NCI-H1092 treated with DMSO at 0.1 percent for 48 hours (cell line): ENCODE results near the gene DLGAP4.

Experiments
- DNase-seq: peaks from one replicate; lab custom pipeline; 2025; lab: John Stamatoyannopoulos, UW

DLGAP4 gene

DNA sequence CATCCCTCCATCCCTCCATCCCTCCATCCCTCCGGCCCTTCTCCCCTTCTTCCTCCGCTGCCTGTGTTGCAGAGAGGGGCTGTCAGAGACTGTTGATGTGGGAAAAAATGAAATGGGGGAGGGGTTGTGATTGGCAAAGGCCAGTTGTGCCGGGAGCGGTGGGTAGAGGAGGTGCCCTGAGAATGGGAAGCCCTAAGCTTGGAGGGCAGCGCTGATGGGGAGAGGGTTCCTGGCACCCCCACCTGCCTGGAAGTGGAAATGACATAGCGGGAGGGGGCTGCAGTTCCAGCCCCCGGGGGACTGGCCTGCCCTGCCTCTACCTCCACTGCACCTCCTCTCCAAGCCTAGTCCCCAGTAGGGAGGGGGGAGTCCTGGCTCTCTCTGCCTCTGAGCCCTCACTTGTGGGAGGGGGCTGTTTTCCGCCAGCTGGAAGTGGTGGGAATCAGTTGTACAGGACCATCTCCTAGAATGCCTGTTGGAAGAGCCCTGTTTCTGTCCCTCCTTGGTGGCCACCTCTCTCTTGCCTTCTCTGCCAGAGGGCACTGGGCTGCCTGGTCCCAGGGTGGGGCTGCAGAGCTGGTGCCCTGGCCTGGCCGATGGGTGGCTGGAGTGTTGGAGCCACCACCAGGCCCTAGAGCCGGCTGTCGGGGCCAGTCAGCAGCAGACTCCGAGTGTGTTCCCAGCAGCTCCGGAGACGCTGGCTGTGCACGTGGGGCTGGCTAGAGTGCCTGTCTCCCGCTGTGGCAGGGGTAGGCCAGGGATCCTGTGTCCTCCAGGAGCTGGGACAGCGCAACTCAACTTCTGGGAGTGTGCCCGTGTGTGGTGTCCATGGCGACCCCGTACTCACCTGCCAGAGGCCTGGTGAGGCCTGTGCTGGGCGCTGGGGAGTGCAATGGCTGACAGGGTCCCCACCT is 1.5 kb downstream of the DLGAP4 start:
- no peak for DNase-seq

DNA sequence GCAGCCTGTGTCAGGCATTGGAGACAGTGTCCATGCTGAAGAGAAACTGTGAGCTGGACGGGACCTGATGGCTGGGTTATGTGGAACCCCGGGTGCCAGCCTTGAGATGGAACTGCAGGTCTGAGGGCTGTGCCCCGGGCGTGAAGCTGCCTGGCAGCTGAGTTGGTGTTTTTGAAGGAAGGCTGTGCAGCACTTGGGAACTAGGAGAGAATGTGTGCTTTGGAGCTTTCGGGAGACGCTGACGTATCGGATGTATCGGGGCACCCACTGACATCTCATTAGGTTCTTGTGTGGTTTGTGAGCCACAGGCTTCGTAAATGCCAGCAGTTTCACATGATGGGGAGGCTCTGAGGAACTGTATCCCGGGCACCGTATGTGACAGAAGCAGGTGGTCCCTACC is 2.2 kb downstream of the DLGAP4 start:
- no peak for DNase-seq

DNA sequence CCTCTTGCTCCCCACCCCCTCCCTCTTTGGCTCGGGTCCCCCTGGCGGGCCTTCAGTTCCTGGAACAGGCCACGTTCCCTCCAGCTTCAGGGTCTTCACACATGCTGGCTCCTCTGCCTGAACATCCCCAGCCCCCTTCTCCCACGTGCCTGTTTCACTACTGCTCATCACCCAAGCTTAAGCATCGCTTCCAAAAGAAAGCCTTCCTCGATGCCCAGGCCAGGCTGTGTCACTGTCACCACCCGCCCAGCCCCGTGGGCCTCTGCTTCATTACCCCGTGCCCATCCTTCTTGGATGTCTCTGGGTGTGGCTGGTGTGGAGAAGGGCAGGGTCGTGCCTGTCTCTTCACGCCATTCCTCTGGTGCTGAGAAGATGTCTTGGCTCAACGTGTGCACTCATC is 2.8 kb downstream of the DLGAP4 start:
- DNase-seq: no peak

DNA sequence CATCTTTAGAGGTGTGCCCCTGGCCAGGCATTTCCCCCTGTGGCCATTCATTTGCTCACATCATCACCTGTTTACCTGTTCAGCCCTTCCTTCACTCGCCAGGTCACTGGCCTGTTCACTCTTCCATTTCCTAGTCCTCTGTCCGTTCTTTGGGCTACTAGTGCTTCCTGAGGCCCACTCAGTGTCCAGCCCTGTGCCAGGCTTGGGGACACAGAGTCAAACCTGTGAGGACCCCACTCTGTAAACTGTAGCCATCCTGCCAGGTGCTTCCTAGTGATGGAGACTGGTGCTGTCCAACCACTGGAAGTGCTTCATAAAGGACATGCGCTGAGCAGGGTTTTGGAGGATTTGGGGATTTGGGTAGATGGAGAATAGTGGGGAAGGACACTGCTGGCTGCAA is 3.5 kb downstream of the DLGAP4 start:
- no peak for DNase-seq

DNA sequence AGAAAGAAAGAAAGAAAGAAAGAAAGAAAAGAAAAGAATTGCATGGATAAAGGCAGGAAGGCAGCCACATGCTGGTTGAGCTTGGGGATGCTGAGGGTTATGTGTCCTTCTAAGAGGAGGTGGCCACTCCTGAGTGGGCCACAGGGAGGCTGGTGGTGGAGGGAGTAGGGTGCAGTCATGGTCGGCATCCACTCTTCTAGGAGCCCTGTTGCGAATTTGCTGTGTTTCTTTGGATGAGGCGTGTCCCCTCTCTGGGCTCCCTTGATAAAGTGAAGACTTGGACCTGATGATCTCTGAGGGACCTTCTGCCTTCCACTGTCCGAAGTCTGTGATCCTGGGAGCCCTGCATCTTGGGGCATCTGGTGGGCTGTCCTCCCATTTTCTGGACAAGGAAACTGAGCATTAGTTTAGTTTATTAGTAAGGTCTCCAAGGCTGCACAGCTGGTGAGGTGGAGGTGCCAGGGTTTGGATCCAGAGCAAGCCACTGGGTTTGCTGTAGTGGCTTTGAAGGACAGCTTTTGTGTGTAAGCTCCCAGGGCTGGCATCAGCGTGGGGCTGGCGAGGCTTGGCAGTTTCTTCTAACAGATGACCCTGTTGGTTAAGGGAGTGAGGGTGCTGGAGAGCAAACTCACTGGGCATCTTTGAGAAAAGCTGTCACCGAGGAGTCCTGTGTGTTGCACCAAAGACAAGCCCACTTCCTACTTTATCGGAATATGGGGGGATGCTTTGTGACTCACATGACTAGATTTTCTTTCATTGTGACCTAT is 4.3 kb downstream of the DLGAP4 start:
- no peak for DNase-seq

DNA sequence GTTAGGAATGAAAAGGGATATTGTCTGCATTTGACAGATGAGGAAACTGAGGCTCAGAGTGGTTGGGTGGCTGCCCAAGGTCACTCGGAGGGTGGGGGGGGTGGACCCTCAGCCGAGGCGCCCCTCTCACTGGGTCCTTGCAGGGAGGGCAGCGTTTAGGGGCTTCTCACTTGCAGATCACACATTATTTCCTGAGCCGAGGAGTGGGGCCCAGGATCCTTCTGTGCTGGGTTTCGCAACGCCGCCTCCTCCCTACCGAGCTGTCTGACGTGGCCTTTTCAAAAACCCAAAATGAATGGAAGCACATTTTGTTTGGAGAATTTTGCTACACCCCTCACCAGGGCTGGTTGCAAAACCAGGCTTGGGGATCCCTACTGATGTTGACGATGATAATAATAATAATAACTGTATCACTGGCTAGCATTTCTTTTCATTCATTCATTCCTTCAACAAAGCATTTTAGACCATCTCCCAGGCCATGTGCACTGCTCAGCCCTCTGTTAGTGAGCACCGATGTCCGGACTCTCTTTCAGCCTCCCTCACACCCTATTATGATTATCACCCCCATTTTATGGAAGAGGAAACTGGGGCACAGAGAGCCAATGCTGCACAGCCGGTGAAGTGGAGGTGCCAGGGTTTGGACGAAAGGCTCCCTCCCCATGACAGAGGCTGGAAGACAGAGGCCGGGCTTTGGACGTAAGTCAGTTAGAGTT is 5.2 kb downstream of the DLGAP4 start:
- no peak for DNase-seq

DNA sequence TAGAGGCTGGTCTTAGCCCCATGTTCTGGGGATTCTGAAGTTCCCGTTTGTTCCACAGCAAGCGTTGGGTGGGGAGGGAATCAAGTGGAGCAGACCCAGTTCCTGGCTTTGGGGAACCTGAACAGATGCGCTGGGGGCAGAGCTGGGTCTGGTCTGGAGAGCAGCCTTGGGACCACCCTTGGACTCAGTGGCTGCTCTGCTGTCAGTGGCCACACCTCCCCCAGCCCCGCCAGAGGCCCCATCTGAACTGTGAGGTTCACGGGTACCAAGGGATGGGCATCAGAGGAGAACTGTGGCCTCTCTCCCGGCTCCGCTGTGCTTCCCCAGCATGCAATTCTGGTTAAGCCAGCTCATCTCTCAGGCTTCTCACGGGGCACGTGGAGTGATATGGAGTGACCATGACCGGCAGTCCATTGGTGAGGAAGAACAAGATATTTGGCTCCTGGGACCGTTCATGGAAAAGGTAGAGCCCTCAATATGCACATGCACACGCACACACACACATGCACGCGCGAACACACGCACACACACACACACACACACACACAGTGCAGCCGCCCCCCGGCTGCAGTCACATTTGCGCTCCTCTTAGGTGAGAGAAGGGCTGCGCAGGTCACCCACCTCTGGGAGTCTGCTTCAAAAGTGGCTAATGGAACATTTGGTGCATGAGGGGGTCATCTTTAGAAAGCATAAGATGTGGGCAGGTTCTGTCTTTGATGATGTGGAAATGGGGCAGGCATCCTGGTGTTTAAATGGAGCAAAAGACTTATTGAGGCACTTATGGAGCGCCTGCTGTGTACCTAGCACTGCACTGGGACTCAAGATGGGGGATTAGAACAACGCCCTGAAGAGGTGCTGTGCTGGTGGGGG is 6.0 kb downstream of the DLGAP4 start:
- DNase-seq: no peak

DNA sequence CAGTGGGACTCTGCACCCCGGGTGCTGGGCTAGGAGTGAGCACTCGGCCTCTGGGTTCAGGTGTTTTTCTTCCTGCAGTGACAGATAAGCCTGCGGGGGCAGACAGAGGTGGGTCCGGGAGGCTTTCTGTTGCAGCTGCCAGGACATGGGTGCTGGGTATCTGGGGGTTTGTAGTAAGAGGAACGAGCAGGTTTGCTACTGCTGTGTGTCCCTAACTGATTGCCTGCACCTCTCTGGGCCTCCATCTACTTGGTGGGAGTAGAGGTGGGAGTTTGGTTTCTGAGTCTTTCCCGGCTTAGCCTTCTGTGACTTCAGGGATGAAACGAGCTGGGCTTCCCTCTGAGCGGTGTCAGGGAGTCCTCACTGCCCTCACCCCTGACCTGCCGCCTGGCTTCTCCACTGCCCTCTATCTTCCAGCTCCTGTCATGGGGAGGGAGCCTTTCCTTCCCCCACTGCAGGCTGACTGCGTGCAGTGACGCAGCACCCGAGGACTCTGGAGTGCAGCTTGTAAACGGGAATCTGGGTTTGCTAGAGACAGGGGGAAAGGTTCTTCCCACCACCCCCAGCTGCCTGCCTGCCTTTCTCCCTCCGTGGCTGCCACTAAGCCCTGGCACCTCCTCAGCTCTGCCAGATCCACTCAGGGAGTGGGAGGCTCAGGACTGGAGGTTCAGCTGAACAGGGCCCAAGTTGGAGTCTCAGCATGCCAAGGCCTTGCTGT is 6.7 kb downstream of the DLGAP4 start:
- no peak for DNase-seq

DNA sequence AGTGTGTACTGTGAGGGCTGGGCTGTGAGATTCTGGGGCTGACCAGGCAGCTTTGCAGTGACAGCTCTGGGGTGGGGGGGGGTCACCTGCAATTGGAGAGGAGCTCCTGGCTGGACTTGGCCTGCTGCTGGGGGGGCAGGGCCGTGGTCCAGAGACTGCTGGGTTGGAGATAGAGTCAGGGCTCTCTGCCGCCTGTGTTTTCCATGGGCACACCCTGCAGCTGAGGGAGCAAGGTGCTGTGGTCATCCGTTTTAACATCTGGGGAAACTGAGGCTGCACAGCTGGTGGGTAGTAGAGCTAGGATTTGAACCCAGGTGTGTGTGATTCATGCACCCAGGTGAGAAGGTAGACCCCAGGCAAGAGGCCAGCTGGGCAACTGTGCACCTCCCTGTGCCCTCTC is 7.3 kb downstream of the DLGAP4 start:
- no peak for DNase-seq

DNA sequence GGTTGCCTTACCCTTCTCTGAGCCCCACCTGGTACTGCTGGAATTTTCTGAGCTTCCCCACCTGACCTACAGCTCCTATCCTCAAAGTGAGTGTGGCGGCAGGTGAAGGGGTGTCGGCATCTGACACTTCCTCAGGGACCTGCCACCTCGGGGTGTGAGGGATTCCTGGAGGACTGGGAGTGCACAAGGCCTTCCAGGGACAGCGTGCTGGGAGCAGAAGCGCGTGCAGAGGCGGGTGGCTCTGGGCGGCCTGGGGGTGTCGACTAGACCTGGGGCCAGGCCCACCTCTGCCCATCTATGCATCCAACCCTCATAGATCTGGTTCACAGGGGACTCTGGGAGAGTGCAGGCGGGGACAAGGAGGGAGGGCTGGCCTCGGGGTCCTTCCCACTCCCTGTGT is 7.8 kb downstream of the DLGAP4 start:
- no peak for DNase-seq

DNA sequence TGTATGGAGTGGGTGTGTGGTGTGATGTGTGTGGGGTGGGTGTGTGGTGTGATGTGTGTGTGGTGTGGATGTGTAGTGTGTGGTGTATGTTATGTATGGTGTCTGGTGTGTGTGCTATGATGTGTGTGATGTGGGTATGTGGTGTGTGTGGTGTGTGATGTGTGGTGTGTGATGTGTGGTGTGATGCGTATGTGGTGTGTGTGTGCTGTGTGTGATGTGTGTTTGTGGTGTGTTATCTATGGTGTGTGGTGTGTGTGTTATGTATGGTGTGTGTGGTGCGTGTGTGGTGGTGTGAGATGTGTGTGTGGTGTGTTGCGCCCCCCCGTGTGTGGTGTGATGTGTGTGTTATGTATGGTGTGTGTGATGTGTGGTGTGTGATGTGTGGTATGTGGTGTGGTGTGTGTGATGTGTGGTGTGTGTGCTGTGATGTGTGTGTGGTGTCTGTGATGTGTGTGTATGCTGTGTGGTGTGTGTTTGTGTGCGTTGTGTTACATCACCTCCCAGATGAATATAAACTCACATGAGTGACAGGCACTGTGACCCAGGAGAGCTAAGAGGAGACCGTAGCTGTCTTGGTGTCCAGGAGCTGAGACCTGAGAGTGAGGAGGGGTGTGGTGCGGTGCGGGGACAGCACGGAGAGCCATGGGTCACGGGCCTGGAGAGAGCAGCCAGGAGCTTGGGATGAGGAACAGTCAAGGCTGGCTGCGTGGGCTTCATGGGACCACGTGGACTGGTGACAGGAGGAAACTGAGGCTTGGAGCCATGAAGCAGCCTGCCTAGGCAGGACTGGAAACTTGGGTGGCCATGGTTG is 8.8 kb downstream of the DLGAP4 start:
- DNase-seq: no peak

DNA sequence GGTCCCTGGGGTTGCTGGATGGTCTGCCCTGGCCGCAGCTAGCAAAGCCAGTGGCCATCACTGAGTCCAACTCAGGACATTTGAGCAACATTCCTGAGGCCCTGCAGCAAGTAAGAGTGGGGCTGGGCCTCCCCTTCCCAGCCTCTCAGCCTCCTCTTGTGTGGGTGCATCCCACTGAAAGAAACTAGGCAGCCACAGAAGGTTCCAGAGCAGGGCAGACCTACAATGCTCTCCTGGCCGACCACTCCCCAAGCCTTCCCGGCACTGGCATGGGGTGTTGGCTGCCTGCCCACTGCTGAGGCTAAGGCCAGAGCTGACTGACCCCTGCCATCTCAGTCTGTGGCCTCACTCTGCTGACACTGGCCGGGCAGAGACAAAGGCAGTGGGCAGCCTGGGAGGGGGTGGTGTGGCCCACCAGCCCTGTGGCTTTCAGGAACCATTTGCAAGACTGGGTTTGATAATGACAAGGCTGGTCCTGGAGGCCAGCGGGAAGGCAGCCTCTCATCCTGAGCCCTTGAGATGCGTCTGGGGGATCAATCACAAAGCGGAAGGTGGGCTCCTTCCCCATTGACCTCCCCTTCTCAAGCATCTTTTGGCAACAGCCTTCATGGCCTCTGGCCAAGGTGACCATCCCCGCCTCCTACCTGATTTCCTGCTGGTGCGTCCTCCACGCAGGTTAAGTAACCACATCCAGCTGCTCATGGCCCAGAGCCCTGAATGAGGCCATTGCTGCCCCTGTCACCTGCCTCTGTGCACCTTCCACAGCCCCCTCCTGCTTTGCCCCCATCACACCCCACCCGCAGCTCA is 9.6 kb downstream of the DLGAP4 start:
- DNase-seq: no peak

DNA sequence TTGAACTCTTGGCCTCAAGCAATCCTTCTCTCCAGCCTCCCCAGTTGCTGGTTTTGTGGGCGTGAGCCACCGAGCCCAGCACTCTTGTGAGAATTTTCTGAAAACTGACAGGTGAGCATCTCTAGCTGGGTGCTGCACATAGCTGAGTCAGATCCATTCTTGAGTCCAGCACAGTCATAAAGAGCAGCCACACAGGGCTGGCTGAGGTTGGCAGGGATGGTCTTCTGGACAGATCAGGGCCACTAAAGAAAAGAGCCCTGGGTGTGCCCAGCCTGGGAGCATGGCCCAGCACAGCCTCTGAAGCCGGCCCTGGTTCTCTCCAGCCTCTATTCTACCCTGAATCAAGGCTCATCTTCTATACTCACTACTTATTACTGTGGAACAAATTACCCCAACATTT is 11.5 kb downstream of the DLGAP4 start:
- DNase-seq: no peak

DNA sequence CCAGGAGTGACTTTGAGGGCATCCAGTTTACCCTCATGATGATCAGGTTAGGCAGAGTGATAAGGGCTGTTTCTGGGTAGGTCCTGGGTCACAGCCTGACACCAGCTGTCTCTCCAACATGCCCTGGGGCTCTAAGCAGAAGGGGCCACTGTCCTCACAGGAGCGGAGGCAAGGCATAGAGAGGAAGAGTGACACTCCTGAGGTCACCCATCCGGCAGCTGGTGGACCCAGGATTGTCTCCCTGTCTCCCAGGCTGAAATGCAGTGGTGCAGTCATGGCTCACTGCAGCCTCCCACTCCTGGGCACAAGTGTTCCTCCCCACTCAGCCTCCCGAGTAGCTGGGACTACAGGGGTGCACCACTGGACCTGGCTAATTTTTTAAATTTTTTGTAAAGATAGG is 12.0 kb downstream of the DLGAP4 start:
- no peak for DNase-seq

DNA sequence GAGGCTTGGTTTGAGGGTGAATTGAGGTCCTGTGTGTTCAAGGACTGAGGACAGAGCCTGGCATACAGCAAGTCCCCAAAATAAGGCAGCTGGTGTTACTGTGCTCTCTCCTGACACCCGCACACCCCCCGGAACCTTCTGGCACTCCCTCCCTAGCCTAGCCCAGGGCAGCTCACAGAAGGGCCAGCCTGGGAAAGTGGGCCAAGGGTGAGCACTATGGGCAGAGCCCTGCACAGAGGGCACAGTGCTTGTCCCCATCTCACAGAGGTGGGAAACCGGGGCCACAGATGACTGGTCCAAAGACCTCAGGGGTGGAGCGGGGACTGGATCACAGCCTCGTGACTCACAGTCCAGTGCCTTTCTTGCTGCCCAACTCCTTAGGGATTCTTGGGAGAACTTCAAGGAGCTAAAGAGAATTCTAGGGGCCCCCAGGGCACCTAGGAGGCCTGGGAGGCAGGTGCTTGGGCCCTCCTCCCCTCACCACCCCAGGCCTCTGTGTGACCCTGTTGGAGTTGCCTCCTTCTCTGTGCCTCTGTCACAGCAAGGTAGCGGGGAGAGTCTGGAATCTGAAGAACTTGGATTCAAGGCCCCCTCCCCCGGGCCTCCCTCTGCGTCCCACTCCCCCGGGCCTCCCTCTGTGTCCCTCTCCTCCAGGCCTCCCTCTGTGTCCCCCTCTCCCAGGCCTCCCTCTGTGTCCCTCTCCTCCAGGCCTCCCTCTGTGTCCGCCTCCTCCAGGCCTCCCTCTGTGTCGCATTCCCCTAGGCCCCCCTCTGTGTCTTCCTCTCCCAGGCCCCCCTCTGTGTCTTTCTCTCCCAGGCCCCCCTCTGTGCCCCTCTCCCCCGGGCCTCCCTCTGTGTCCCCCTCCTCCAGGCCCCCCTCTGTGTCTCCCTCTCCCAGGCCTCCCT is 13.5 kb downstream of the DLGAP4 start:
- no peak for DNase-seq

DNA sequence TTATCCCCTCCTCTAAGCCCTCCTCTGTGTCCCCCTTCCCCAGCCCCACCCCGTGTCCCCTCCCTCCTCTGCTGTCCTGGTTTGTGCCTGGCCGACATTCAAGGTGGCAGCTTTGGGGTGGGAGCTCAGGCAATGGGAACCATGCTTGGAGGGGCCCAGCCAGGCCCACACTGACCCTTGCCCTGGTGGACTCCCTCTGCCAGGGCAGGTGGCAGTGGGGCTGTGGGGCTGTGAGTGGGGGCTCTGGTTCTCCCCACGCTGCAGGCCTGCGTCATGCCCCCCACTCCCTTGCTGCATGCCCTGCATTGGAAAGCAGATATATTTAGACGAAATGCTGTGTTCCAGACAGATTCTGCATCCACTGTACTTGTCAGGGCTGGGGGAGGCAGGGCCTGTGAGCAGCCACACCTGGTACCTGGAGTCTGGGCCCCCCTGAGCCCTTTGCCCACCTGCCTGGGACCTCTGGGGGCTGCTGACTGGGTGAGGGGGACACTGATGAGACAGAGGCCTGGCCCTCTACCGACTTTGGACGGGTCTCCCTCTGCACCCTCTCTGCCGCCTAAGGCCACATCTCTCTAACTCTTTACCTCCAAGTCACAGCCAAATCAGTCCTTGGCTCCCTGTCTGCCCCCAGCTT is 14.2 kb downstream of the DLGAP4 start:
- DNase-seq: no peak

DNA sequence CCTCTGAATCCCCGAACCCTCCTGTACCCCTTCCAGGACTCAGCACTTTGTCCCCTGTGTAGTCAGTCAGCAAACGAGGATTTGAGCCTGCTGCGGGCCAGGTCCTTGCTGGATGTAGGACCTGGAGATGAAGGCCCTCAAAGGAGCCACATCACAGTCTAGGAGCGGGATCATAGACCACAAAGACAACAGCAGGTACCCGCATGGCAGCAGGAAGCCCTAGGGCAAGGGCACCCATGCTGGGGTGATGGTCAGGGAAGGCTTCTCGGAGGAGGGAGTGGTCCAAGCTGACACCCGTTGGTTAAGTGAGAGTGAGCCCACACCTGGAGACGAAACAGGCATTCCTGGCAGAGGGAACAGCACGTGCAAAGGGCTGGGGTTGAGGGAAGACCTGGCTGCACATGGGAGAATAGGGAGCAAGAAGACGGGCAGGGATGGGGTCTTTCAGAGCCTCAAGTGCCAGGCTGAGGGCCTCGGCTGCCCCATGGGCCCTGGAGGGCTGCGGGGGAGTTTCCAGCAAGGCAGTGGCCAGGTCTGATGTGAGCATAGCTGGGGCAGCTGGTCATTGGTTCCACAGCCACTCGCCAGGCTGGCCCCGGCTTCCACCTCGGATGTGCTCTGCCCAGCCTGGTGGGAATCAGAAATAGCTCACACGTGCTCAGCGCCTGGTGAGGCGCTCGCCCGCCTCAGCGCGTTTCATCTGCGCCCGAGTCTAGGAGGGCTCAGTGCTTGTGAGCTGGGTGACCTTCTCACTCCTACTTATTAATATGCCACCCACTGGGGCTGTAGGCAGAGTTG is 15.0 kb downstream of the DLGAP4 start:
- DNase-seq: no peak
